K562 (cell line): ENCODE results near the gene ANO2. TPM values are rescaled to one million over a fixed set of nuclear protein-coding genes. Genes with fewer than 3 reads are reported as not detected.

Source experiments
- ATAC-seq: fragments of 200-7000 bp; cut with Tn5 transposase; 3 replicates; pipeline ENCODE4 v1.9.1; 2020; ENCODE audit warnings: moderate library complexity
- BruUV-seq: library from RNA; stranded (reverse); fragments of 400-500 nt; replicated peaks from 2 replicates; lab custom pipeline; 2021; lab: Mats Ljungman, UMichigan
- CTCF ChIA-PET: fragments of 300-600 bp; formaldehyde crosslinking; extraction: SDS; loops from one replicate; lab custom pipeline; 2021; ENCODE audit warnings: low intra/inter-chr PET ratio; lab: Yijun Ruan, JAX
- POLR2A ChIA-PET: fragments of 300-600, 350-650 bp; sonication (Branson Sonifier 250); formaldehyde crosslinking; extraction: SDS; loops from one replicate; lab custom pipeline; 2021; ENCODE audit warnings: antibody characterized with exemption, inconsistent platforms; lab: Yijun Ruan, JAX
- DNase-seq, 4 experiments: peaks; one replicate each; pipeline versions ENCODE4 v3.0.0 to v3.0.0-alpha.2; 2011 to 2018; ENCODE audit warnings: low spot score in 3 of 4, mixed read lengths in 3 of 4; ENCODE audit errors: extremely low read depth in 1 of 4
- FAIRE-seq: peaks from 2 replicates; lab custom pipeline; 2011; peaks lifted over from hg19 to GRCh38; lab: Jason Lieb, UNC
- H2AFZ ChIP-seq: 2 replicates; pipeline ENCODE4 v1.6.0; 2011; ENCODE audit warnings: low read depth, low read length, control low read depth, inconsistent platforms
- H3K27ac ChIP-seq: fragments of 200-600 bp; 3 replicates; pipeline ENCODE4 v1.8.0; 2011; ENCODE audit warnings: low read depth, mild to moderate bottlenecking, control low read depth, inconsistent platforms, low read length, moderate library complexity, mixed read lengths; ENCODE audit errors: extremely low read depth
- H3K27me3 ChIP-seq, 2 experiments: fragments of 300-600 bp in 1 of 2; 2 replicates in 1 of 2; 3 replicates in 1 of 2; pipeline versions ENCODE4 v1.6.0 to v1.8.0; 2011; ENCODE audit warnings: inconsistent platforms in 2 of 2, low read length in 2 of 2, mild to moderate bottlenecking in 1 of 2, mixed read lengths in 1 of 2, moderate library complexity in 1 of 2; ENCODE audit not compliant: control insufficient read depth in 2 of 2, insufficient read depth in 2 of 2
- H3K36me3 ChIP-seq: fragments of 300-600 bp; 3 replicates; pipeline ENCODE4 v1.8.0; 2011; ENCODE audit warnings: mild to moderate bottlenecking, low read length, inconsistent platforms; ENCODE audit not compliant: control insufficient read depth, insufficient read depth
- H3K4me1 ChIP-seq, 2 experiments: fragments of 200-600 bp in 1 of 2; replicated peaks in 1 of 2; 2 replicates in 1 of 2; 3 replicates in 1 of 2; pipeline versions ENCODE4 v1.5.1 to v1.8.0; 2011; ENCODE audit warnings: inconsistent platforms in 2 of 2, low read length in 2 of 2, mild to moderate bottlenecking in 1 of 2, mixed read lengths in 1 of 2, moderate library complexity in 1 of 2; ENCODE audit not compliant: control insufficient read depth in 2 of 2, insufficient read depth in 2 of 2
- H3K4me2 ChIP-seq: 2 replicates; pipeline ENCODE4 v1.6.1; 2011; ENCODE audit warnings: low read length, control low read depth, inconsistent platforms, mixed read lengths; ENCODE audit not compliant: insufficient read depth
- H3K4me3 ChIP-seq: fragments of 200-600 bp; sonication (generic), shearing (Covaris generic); 2 replicates; pipeline ENCODE4 v1.5.1; 2016; ENCODE audit warnings: control low read depth, inconsistent platforms
- H3K79me2 ChIP-seq: fragments of 200-600 bp; 3 replicates; pipeline ENCODE4 v1.8.0; 2011; ENCODE audit warnings: low read length, inconsistent platforms; ENCODE audit not compliant: control insufficient read depth, insufficient read depth
- H3K9ac ChIP-seq, 2 experiments: 2 replicates each; pipeline versions ENCODE4 v1.6.0 to v1.6.1; 2011; ENCODE audit warnings: low read depth in 2 of 2, low read length in 2 of 2, control low read depth in 1 of 2, inconsistent platforms in 1 of 2, mild to moderate bottlenecking in 1 of 2, mixed read lengths in 1 of 2; ENCODE audit not compliant: insufficient read depth in 1 of 2
- H3K9me1 ChIP-seq: one replicate; pipeline ENCODE4 v1.6.0; 2011; ENCODE audit warnings: inconsistent platforms, mild to moderate bottlenecking, low read length, moderate library complexity; ENCODE audit not compliant: control insufficient read depth, insufficient read depth
- H3K9me3 ChIP-seq: replicated peaks from 2 replicates; pipeline ENCODE4 v1.5.1; 2011; ENCODE audit warnings: low read depth, low read length, inconsistent platforms; ENCODE audit not compliant: control insufficient read depth, insufficient read depth
- H4K20me1 ChIP-seq: replicated peaks from 2 replicates; pipeline ENCODE4 v1.6.1; 2011; ENCODE audit warnings: low read length, inconsistent platforms, mixed read lengths; ENCODE audit not compliant: control insufficient read depth, insufficient read depth
- DACH1 ChIP-seq: fragments of 450-650 bp; IDR thresholded peaks from 2 replicates; pipeline ENCODE4 v1.6.1; 2018; ENCODE audit not compliant: partially characterized antibody
- JUN ChIP-seq, 2 experiments: sonication (generic) in 1 of 2; formaldehyde crosslinking in 1 of 2; IDR thresholded peaks; 2 replicates each; pipeline versions ENCODE4 v1.6.1 to v1.8.0; 2012 to 2022; ENCODE audit warnings: borderline replicate concordance in 2 of 2, mild to moderate bottlenecking in 2 of 2, improper control_type of control experiment in 1 of 2, low read depth in 1 of 2, low read length in 1 of 2, missing genetic modification reagents in 1 of 2
- KLF16 ChIP-seq: IDR thresholded peaks from 2 replicates; pipeline ENCODE4 v1.6.1; 2016; ENCODE audit warnings: antibody characterized with exemption
- POLR2B ChIP-seq: fragments of 450-650 bp; IDR thresholded peaks from 2 replicates; pipeline ENCODE4 v1.6.1; 2018; ENCODE audit warnings: low read depth; ENCODE audit not compliant: partially characterized antibody
- RB1 ChIP-seq: fragments of 450-650 bp; IDR thresholded peaks from 2 replicates; pipeline ENCODE4 v1.6.1; 2017; ENCODE audit warnings: low read depth, mild to moderate bottlenecking
- SPI1 ChIP-seq: IDR thresholded peaks from 2 replicates; pipeline ENCODE4 v1.6.1; 2011; ENCODE audit warnings: low read depth, low read length, control low read depth, borderline replicate concordance
- ZNF133 ChIP-seq: fragments of 250-450 bp; sonication (Bioruptor Pico); IDR thresholded peaks from 2 replicates; pipeline ENCODE4 v1.4.0; 2020; ENCODE audit warnings: mild to moderate bottlenecking
- ZNF77 ChIP-seq: fragments of 250-450 bp; sonication (Bioruptor Pico); IDR thresholded peaks from 2 replicates; pipeline ENCODE4 v1.5.0; 2020
- in situ Hi-C: fragments of 300-500 bp; cut with MboI; formaldehyde crosslinking; loops from 4 replicates; pipeline ENCODE4 v1.15.0; 2018; ENCODE audit warnings: inconsistent platforms, mixed read lengths
- intact Hi-C: fragments of 100-400 bp; cut with micrococcal nuclease; formaldehyde crosslinking; loops from 2 replicates; pipeline ENCODE4 v1.14.2; 2022
- polyA plus RNA-seq, 8 experiments: library from polyadenylated mRNA; depleted of rRNA in 4 of 8; stranded (reverse) in 5 of 8; unstranded in 3 of 8; fragments of >200 nt; fragmentation: Nextera tagmentation in 2 of 8; fragmentation: Illumina TruSeq in 1 of 8; extraction: Ambion mirVana in 2 of 8; extraction: Trizol in 1 of 8; gene quantifications; 2 replicates each; pipeline versions ENCODE4 v1.2.1 to v1.2.3, GENCODE V29; 2011 to 2014; ENCODE audit warnings: inconsistent platforms in 1 of 8, missing spikeins in 1 of 8
- total RNA-seq, 7 experiments: library from RNA; depleted of rRNA in 6 of 7; stranded (reverse); fragments of >200 nt in 6 of 7; fragmentation: Illumina TruSeq in 2 of 7; extraction: Trizol in 2 of 7; gene quantifications; 2 replicates each; pipeline versions ENCODE4 v1.2.1 to v1.2.3, GENCODE V29; 2011 to 2021; ENCODE audit warnings: low replicate concordance in 1 of 7
- TF ChIP-seq, protein P1 (sequence below): sonication (generic); formaldehyde crosslinking; IDR thresholded peaks from 2 replicates; pipeline ENCODE4 v1.8.1; 2022; ENCODE audit warnings: missing genetic modification reagents

The ANO2 gene
- total and polyA plus RNA-seq, 9 of the 15 experiments (the other 6 are each of a cell fraction or from before 2014, with no cell fraction given): 0.64 TPM; not detected in 8

DNA sequence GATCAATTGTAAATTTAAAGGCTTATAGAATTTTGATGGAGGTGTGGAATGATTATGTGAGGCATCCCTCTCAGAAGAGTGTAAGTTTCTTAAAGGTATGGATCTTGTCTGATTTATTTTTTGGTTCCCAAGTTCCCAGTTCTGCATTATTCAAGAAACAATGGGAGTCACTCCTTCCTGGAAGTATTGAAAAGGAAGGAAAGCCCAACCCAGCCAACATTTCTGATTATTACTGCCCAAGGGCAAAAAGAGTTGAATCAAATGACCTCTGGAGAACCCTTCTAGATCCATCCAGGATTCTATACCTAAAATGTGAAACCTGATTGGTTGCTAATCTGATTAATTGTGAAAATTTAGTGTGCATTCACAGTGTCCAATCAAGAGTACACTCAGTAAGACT lies 166.2 kb downstream of the ANO2 start:
- no peak overlapping the region for H3K27ac ChIP-seq
- DNase-seq (no peak), ATAC-seq (no peak), FAIRE-seq (no peak)
- intact Hi-C loops (no loop called here), in situ Hi-C loops (loop anchor here (25.0 kb wide), 1 partner anchor 592 kb away; no protein-coding TSS in a partner anchor)
- ChIA-PET CTCF (no interaction called here), POLR2A (no interaction called here)
- no peak overlapping the region for H2AFZ ChIP-seq
- no peaks in the 10 kb centered on the region for H3K4me1 ChIP-seq
- no peak overlapping the region for H3K4me3 ChIP-seq
- H3K9me3 ChIP-seq: no peaks in the 10 kb centered on the region
- H3K79me2 ChIP-seq: no peaks in the 10 kb centered on the region
- no peak overlapping the region for H3K9ac ChIP-seq
- no peaks in the 10 kb centered on the region for H3K9me1 ChIP-seq
- no TSS peak for BruUV-seq
- H3K27me3 ChIP-seq: no peaks in the 10 kb centered on the region
- H4K20me1 ChIP-seq: no peaks in the 10 kb centered on the region
- TF ChIP-seq KLF16: no peak
- no peak for TF ChIP-seq ZNF133 (CRISPR knock-in tag)
- TF ChIP-seq, protein P1, sequence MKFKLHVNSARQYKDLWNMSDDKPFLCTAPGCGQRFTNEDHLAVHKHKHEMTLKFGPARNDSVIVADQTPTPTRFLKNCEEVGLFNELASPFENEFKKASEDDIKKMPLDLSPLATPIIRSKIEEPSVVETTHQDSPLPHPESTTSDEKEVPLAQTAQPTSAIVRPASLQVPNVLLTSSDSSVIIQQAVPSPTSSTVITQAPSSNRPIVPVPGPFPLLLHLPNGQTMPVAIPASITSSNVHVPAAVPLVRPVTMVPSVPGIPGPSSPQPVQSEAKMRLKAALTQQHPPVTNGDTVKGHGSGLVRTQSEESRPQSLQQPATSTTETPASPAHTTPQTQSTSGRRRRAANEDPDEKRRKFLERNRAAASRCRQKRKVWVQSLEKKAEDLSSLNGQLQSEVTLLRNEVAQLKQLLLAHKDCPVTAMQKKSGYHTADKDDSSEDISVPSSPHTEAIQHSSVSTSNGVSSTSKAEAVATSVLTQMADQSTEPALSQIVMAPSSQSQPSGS (CRISPR knock-in tag): no peak
- TF ChIP-seq DACH1: no peak
- no peak for TF ChIP-seq JUN (IDR thresholded peaks at IDR 0.05; ENCODE audit: borderline replicate concordance, low read depth, low read length)
- TF ChIP-seq JUN (CRISPR knock-in tag; IDR thresholded peaks at IDR 0.05; ENCODE audit: borderline replicate concordance): no peak
- TF ChIP-seq RB1: no peak
- TF ChIP-seq ZNF77 (CRISPR knock-in tag): no peak
- no peak for TF ChIP-seq POLR2B
- TF ChIP-seq SPI1: no peak
- no peaks in the 10 kb centered on the region for H3K36me3 ChIP-seq
- H3K4me2 ChIP-seq: no peak overlapping the region
